HG02759 (cell line): ENCODE data around the gene LRRC4C.
"Not testable (repeated sequence)": the region's sequence is repeated elsewhere in the genome, so short reads cannot be mapped to it uniquely, and the experiment has no call there.

ENCODE experiments used
- ATAC-seq: cut with Tn5 transposase; IDR thresholded peaks from one replicate; pipeline ENCODE4 v1.9.1; 2021; ENCODE audit warnings: mild to moderate bottlenecking, moderate library complexity; ENCODE audit not compliant: unreplicated experiment

LRRC4C gene

DNA sequence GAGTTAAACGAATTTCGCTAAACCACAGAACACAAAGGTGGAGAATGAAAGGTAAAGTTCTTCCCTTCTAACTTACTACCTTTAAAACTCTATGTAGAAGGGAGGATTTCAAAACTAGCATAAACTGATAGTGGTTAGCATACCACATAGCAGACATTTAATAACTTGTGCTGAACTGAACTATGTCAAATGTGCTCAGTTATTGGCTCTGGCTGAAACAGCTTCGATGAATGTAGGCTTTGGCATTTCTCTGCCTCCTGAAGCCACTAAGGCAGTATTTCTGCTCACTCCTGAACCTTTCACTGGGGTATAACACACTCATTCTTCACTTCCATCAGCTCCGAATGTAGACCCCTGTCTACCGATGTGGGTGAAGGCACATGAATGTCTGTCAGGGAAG is 1188.1 kb downstream of the LRRC4C start:
- no peak for ATAC-seq

DNA sequence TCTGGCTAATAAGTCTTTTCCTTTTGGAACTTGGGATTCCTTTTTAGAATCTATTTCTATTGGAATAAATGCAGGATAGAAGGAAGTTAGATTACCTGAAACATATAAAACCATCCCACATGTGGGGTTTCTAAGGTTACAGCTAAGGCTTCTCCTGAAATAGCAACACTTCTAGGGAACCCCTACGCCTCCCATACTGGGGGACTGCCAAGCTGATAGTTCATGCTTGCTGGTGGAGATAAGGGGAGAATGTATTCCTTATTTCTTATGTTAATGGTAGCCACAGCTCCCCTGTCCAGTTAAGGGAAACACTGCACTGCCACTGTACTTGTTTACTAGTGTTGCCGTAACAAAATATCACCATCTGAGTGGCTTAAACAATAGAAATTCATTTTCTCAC is 1189.6 kb downstream of the LRRC4C start:
- no peak for ATAC-seq

DNA sequence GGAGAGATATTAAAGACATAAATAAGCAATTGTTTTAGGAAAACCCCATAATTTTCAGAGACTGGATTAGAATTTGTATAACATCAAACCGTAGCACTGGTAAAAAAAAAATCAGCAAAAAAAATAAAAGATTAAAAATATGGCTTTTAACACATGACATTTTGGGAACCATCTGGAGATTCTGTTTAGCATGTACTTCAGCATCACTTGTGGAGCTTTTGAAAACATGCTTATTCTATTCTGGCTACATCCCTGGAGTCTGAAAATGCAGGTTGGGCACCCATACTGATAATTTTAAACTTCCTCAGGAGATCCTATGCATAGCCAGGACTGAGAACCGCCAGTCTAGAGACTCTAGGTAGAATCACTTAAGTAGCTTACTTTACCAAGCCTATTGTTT is 1190.9 kb downstream of the LRRC4C start:
- no peak for ATAC-seq

DNA sequence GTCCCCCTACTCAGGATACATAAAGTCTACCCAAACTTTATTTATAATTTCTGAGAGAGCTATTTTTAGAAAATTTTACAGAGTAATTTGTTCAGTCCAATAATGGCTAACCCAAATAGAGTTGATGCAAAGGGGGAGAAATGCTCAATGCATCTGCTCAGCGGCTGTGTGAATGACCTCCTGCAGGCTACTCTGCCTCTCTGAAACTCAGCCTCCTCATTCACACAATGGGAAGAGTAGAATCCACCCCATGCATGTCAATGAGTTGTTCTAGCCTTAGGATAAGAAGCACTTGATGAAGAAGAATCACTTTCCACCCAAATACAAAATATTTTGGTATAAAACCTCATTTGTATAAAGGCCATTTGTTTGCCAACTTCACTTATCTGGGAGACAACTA is 1204.0 kb downstream of the LRRC4C start:
- ATAC-seq = no peak

DNA sequence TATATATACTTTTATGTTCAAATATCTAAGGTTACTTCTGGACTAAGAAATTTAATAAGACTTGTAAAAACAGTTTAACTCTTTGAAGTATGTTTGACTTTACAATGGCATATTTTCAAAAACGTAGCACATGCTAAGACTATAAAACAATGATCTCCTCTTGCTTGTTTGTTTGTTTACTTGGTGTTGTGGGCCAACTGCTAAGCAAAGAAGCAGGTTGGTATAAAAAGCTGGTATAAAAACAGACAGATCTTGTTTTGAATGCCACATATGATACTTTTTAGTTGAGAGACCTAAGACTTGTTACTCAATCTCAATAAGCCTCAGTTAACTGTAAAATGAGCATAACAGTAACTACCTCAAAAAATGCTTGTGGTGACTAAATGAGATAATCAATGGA is 1206.3 kb downstream of the LRRC4C start:
- ATAC-seq = no peak

DNA sequence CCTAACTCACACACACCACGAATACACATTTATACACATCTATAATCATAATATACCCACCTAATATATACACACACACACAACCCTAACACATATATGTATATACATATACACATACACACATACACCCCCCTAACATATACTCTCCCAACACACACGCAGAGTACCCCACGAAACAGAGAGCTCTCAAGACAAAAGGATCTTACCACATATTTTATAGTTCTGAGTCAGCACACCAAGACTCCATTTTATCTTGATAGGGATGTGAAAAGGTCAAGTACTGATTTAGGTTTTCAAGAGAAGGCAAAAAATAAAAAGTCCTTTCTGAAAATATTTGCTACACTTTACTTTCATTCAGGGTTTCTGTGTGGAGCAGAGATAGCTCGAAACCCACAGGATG is 1207.2 kb downstream of the LRRC4C start:
- ATAC-seq = no peak

DNA sequence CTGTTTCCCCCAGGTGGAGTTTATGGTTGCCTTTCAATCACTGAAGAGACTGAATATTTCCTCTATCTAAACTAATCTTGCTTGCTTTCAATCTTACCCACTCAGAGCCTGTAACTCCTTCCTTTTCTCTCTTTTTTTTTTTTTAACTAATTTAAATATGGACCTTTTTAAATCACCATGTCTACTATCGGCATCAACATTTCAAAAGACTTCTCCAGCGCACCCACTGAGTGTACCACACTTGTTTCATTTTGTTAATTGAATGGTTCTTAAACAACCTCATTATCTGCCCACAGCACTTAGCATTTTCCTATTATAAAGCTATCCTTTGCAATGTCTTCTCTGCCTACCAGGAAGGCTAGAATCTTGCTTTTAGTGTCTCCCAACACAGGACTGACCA is 1212.5 kb downstream of the LRRC4C start:
- no peak for ATAC-seq

DNA sequence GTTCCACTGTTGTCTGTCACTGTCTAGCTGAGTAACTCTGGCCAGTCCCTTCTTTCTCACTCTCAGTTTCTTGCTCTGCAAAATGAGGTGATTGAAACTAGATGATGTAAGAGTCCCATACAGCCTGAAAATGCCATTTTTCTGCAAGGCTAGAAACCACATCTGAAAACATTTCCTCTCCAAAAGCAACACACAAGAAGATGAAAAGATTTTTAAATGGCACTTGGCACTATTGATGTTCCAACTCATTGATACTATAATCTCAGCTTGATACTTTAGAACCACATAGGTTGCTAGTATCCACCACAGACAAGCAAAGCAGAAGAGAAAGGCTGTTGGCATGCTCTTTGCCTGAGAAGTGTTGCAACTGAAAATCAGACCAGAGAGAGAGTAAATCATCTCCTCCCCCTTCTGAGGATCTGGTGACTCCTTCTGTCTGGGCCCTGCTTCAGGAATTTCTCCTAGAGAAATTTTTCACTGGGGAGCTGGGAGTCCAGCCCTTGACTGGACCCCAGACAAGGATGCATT is 1217.9 kb downstream of the LRRC4C start:
- peak; percentile 89 for ATAC-seq

DNA sequence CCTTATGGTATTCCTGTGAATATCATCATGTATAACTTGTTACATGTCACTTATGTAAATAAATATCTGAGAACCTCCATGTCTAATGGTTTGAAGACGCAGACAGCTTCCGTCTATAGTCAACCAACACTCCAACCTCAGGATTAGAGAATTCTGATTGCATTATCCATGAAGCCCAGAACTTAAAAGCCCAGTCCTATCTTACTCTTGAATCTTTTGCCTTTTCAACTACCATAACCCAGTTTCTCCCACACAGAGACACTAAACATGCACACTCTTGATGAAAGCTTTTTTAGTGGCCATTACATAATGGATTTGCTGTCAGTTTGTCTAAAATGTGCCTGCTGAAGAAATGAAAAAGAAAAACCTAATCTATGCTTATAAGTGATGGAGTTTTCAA is 1219.2 kb downstream of the LRRC4C start:
- no peak for ATAC-seq

DNA sequence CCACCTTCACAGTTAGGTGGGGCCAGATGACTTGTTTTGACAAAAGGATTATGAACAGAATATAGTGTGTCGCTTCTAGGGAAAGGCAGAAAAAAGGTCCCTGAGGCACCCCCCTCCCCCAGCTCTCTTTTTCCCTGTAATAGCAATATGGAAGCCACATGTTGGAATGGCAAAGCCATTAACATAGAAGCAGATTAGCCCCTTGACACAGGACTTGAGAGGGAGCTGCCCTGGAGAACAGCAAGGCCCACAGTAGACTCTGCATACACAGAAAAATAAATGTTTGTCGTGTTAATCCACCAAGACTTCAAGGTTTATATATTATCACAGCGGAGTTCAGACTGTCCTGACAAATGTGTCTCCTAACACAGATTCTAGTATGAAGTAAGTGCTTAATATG is 1222.9 kb downstream of the LRRC4C start:
- ATAC-seq = no peak

DNA sequence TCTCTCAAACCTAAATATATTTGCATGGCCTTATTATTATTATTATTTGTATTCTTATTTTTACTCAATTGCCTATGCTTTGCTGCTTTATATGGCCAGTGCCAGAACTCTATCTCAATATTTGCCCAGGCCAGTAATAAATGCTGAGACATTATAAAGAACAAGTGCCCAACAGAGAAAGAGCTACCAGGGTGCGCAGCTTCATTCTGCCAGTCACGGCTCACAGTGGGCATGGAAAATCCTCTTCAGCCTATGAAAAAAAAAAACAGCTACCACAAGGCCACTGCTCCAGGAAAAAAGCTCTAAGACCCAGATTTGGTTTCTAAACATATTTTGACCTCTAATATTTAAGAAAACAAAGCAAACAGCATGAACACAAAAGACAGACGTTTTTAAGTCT is 1223.6 kb downstream of the LRRC4C start:
- no peak for ATAC-seq

DNA sequence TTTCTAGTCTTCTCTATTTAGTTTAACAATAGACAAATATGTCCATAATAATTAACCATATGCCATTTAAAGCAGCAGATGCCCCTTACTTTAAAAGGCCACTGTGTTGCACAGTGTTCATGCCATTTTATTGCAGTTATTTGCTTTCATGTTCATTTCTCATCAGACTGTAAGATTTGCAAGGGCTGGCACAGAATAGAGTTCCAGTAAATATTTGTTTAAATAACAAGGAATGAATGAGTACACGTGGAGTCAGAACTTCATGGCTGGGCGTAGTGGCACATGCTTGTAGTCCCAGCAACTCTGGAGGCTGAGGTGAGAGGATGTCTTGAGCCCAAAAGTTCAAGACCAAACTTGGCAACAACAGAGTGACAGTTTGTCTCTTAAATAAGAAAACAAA is 1228.6 kb downstream of the LRRC4C start:
- ATAC-seq = no peak

DNA sequence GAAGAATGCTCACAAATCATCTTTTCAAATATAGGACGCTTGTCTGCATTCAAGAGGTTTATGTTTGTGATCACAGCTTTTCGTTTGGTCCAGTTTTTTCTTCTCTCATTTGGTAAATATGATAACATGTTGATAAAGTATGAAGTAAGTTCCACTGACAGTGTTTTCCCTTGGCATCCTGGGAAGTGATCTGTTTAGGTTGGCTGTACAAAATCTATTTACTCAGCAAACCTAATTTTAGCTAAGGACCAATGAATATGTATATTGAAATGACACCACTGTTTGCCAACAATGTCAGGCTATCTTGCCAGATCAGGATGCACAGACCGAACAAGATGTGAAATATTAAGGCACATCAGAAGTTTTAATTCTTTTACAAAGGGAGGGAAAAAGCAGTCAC is 1230.8 kb downstream of the LRRC4C start:
- ATAC-seq = no peak

DNA sequence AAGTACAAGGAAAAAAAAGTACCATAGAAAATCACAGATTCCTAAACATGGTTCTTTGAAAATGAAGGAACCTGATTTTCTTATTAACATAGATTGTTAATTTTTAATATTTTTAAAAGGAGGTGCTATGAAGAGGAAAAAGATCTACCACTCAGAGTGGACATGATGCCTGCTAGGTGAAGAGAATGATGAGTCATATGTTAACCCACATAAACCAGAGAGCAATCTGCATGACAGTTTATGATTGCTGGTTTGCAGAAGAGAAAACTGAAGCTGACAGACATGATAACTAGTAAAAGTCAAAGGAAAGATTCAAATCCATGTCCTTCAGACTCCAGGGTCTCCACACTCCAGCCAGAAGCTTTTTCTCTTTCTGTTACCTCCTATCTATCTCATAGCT is 1231.7 kb downstream of the LRRC4C start:
- peak; percentile 91 for ATAC-seq

DNA sequence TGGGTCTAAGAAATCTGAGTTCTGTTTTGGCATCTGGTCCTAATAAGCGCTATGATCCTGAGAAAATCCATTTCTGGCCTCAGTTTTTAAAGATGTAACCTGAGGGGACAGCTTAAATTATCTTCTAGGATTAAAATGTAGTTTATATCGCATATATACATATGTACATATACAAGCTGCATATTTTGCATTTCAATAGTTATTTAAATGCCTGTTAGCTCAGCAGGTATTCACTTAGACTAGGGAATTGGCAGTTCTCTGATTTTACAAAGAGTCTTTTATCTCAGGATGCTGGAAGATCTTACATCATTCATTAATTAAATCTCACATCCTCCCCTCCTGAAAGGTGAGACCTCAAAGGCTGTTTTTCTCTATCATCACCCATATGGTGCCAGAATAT is 1232.8 kb downstream of the LRRC4C start:
- ATAC-seq = no peak

DNA sequence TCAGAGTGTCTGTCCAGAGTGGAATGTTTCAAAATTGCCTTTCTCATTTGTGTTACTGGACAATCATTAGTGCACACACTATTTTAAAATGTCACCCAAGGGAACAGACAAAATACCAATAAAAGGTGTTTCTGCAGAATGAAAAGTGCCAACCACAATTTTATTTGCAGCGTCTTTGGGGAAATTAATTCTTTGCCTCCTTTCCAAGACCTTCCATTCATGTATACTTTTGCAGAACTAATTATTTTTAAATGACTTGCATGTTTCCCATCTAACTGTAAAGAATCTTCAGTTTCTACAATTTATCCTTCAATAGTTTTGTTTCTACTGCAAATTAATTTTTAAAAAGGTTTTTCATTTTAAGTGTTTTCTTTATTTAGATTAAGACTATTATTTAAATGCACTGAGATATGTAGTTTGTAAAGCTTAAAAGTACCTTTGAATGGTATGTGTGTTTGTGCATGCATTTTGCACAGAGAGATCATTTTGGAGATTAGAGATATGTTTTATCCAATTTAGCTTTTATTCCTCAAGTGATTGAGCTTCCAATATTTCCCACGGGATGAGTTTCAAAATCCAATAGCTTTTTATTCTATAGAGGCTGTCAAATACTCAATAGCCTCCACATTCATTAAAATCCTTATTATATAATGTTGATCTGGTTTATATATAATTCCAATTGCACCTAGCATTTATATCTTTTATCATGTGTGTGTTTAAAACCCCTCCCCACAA is 1235.7 kb downstream of the LRRC4C start:
- no peak for ATAC-seq

DNA sequence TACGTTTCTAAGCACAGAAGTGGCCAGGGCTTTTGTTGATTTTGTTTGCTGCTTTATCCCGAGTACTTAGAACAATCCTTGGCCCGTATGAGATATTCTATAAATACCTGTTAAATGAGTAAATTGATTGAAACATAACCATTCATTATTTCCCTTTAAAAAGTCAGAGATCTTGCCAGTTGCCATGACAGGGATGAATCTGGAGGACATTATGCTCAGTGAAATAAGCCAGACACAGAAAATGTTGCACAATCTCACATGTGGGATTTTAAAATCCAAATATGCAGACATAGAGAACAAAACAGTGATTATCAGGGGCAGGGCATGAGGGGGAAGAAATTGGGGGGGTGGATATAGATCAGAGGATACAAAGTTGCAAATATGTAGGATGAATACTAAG is 1240.1 kb downstream of the LRRC4C start:
- no peak for ATAC-seq

DNA sequence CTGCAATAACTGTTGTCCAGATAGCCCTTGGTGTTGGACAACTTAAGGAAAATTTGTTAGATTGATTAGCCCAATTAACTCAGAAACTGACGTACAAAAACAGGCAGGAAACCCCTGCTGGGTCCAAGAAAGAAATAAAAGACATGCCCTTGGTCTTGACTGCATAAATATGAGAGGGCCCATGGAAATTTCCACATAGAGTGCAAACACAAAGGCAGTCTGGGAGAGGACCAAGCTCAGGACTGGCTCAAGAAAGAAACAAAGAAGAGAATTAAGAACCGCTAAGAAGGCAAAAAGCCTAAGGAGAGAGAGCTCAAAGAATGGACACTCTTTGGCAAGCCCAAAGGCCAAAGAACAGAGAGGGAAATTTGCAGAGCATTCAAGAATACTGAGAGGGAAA is 1243.9 kb downstream of the LRRC4C start:
- ATAC-seq = no peak

DNA sequence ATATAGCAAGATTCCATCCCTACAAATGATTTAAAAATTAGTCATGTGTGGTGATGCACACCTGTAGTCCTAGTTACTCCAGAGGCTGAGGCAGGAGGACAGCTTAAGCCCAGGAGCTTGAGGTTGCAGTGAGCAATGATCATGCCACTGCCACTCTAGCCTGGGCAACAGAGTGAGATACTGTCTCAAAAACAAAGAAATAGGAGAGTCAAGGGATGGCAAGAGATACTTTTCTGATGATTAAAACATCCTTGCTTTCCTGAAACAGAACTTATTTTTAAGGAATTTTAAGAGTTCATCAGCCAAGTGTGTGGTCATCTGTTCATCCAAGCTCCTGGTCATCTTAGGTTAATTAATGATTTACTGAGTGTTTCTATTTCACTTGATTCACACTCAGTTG is 1252.0 kb downstream of the LRRC4C start:
- no peak for ATAC-seq

DNA sequence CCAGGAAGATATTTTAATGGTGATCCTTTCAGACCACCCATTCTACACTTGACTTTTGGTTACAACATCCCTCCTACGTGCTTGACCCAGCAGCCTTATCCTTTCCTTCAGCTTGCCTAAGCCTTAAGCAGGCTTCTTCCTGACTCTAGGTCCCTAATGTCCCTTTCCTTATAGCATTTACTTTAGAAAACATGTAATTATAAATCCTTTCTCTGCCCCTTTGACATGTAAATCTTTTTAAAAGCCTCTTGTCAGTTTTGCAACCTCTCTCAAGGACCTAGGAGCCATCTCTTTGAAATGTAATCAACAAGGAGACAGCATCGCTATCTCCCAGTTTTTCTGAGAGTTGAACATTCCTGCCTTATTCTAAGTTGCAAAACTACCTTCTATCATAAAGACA is 1255.2 kb downstream of the LRRC4C start:
- no peak for ATAC-seq

DNA sequence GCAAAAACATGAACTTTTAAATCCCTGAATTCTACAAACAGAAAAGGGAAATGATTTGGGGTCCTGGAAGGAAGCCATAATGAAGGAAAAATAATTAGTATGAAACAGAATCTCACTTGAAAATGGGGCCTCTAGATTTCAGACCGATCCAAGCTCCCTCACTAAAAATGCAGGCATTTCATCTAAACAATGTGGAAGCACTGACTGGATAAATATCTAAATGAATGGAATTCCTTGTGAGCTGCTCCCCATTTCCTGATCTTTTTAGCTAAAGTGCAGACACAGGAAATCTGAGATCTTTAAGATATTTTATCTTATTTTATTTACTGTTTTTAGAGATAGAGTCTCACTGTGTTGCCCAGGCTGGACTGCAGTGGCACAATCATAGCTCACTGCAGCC is 1255.8 kb downstream of the LRRC4C start:
- ATAC-seq = no peak

DNA sequence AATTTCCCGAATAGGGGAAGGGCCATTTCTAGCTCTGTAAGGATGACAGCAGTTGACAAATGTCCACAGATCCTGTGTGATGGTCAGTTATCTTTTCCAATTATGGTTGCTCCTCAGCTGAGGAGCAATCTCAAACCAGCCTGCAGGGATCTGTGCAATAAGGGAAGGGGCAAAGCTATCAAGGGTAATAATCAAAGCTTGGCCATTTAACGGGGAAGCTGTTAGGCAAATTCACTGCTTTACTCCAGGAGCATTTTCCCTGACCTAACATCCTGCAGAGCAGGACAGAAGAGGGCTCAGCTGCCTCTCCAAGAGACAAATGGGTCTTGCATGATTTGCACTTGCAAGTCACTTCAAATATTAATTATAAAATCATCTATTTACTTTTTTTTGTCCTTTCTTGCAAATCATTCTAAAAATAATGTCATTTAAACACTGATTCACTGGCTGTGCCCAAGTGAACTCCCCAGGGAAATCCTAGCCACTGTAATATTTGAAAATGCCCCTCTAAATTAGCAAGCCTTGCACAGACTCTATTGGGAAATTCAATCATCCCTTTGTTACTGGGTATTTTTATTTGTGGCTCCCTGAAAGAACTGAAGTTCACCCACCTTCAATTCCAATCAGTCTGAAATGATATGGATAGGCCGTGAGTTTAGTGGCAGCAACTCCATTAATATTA is 1256.7 kb downstream of the LRRC4C start:
- ATAC-seq = no peak

DNA sequence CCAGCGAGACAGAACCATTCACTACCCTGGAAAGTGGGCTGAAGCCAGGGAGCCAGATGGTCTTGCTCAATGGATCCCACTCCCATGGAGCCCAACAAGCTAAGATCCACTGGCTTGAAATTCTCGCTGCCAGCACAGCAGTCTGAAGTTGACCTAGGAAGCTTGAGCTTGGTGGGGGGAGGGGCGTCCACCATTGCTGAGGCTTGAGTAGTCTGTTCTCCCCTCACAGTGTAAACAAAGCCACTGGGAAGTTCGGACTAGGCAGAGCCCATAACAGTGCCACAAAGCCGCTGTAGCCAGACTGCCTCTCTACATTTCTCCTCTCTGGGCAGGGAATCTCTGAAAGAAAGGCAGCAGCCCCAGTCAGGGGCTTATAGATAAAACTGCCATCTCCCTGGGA is 1266.9 kb downstream of the LRRC4C start:
- not testable (repeated sequence) for ATAC-seq
